ENCODE measurements around the gene GTF2IRD1.
A peak's percentile ranks its signal among the peaks of the same experiment; 100 is the strongest.

Gene GTF2IRD1

GRCh38 chr7:74449809-74450397 is 3.8 kb upstream of the GTF2IRD1 start:
- Mint-ChIP-seq H3K4me1 (ENCODE audit: low read depth) (peaks cover 19% of the 10 kb centered on the region), H3K36me3 (ENCODE audit: low read depth) (no peaks in the 10 kb centered on the region), H3K27me3 (no peaks in the 10 kb centered on the region), H3K9me3 (no peaks in the 10 kb centered on the region), H3K4me3 (no peak overlapping the region), H3K27ac (no peak overlapping the region)

- Mint-ChIP-seq H3K27ac (peak overlapping the region; percentile 87), H3K4me3 (peak overlapping the region; percentile 75), H3K36me3 (ENCODE audit: low read depth) (no peaks in the 10 kb centered on the region), H3K4me1 (ENCODE audit: low read depth) (peaks cover 19% of the 10 kb centered on the region), H3K27me3 (peaks cover 5% of the 10 kb centered on the region), H3K9me3 (no peaks in the 10 kb centered on the region)
These were observed 871 bp upstream of the GTF2IRD1 start for GRCh38 chr7:74452748-74453321.

GRCh38 chr7:74454021-74454924 is 567 bp downstream of the GTF2IRD1 start:
- Mint-ChIP-seq H3K27me3 (peaks cover 5% of the 10 kb centered on the region), H3K36me3 (ENCODE audit: low read depth) (no peaks in the 10 kb centered on the region), H3K4me1 (ENCODE audit: low read depth) (peaks cover 19% of the 10 kb centered on the region), H3K4me3 (peak overlapping the region; percentile 56), H3K27ac (no peak overlapping the region), H3K9me3 (no peaks in the 10 kb centered on the region)

- Mint-ChIP-seq H3K4me1 (ENCODE audit: low read depth) (peaks cover 19% of the 10 kb centered on the region), H3K27me3 (peaks cover 5% of the 10 kb centered on the region), H3K27ac (no peak overlapping the region), H3K9me3 (no peaks in the 10 kb centered on the region), H3K36me3 (ENCODE audit: low read depth) (no peaks in the 10 kb centered on the region), H3K4me3 (peak overlapping the region; percentile 56)
These were observed 1.2 kb downstream of the GTF2IRD1 start for GRCh38 chr7:74454925-74455288.

- Mint-ChIP-seq H3K4me1 (ENCODE audit: low read depth) (peaks cover 19% of the 10 kb centered on the region), H3K27me3 (peaks cover 5% of the 10 kb centered on the region), H3K4me3 (no peak overlapping the region), H3K36me3 (ENCODE audit: low read depth) (no peaks in the 10 kb centered on the region), H3K27ac (no peak overlapping the region), H3K9me3 (no peaks in the 10 kb centered on the region)
These were observed 1.6 kb downstream of the GTF2IRD1 start for GRCh38 chr7:74455291-74455804.

GRCh38 chr7:74455928-74456327 is 2.2 kb downstream of the GTF2IRD1 start:
- no peak overlapping the region for H3K4me3 Mint-ChIP-seq
- H3K27me3 Mint-ChIP-seq = peaks cover 5% of the 10 kb centered on the region
- H3K4me1 Mint-ChIP-seq (ENCODE audit: low read depth) = peaks cover 19% of the 10 kb centered on the region
- H3K27ac Mint-ChIP-seq = no peak overlapping the region
- H3K36me3 Mint-ChIP-seq (ENCODE audit: low read depth) = no peaks in the 10 kb centered on the region
- no peaks in the 10 kb centered on the region for H3K9me3 Mint-ChIP-seq

GRCh38 chr7:74457007-74457406 is 3.3 kb downstream of the GTF2IRD1 start:
- H3K4me3 Mint-ChIP-seq = no peak overlapping the region
- no peaks in the 10 kb centered on the region for H3K36me3 Mint-ChIP-seq (ENCODE audit: low read depth)
- no peak overlapping the region for H3K27ac Mint-ChIP-seq
- H3K27me3 Mint-ChIP-seq = peaks cover 5% of the 10 kb centered on the region
- no peaks in the 10 kb centered on the region for H3K9me3 Mint-ChIP-seq
- peaks cover 13% of the 10 kb centered on the region for H3K4me1 Mint-ChIP-seq (ENCODE audit: low read depth)

GRCh38 chr7:74461970-74462706 is 8.4 kb downstream of the GTF2IRD1 start:
- H3K4me3 Mint-ChIP-seq = no peak overlapping the region
- H3K27me3 Mint-ChIP-seq = peaks cover 4% of the 10 kb centered on the region

GRCh38 chr7:74462707-74463100 is 9.0 kb downstream of the GTF2IRD1 start:
- H3K27me3 Mint-ChIP-seq = no peaks in the 10 kb centered on the region
- H3K27ac Mint-ChIP-seq = no peak overlapping the region
- no peaks in the 10 kb centered on the region for H3K36me3 Mint-ChIP-seq (ENCODE audit: low read depth)
- H3K4me3 Mint-ChIP-seq = no peak overlapping the region
- H3K9me3 Mint-ChIP-seq = no peaks in the 10 kb centered on the region
- peaks cover 3% of the 10 kb centered on the region for H3K4me1 Mint-ChIP-seq (ENCODE audit: low read depth)

More at GRCh38 chr7:74461970-74462706, 8.4 kb downstream of the GTF2IRD1 start:
- Mint-ChIP-seq H3K27ac (no peak overlapping the region), H3K36me3 (ENCODE audit: low read depth) (no peaks in the 10 kb centered on the region), H3K4me1 (ENCODE audit: low read depth) (peaks cover 3% of the 10 kb centered on the region), H3K9me3 (no peaks in the 10 kb centered on the region)

- Mint-ChIP-seq H3K27ac (no peak overlapping the region), H3K27me3 (no peaks in the 10 kb centered on the region), H3K36me3 (ENCODE audit: low read depth) (no peaks in the 10 kb centered on the region), H3K4me3 (no peak overlapping the region), H3K4me1 (ENCODE audit: low read depth) (peaks cover 3% of the 10 kb centered on the region), H3K9me3 (no peaks in the 10 kb centered on the region)
These were observed 11.5 kb downstream of the GTF2IRD1 start for GRCh38 chr7:74464931-74465886.

- H3K27ac Mint-ChIP-seq = no peak overlapping the region
- H3K4me1 Mint-ChIP-seq (ENCODE audit: low read depth) = peaks cover 3% of the 10 kb centered on the region
- H3K9me3 Mint-ChIP-seq = no peaks in the 10 kb centered on the region
- no peaks in the 10 kb centered on the region for H3K27me3 Mint-ChIP-seq
- H3K36me3 Mint-ChIP-seq (ENCODE audit: low read depth) = no peaks in the 10 kb centered on the region
- no peak overlapping the region for H3K4me3 Mint-ChIP-seq
These were observed 12.6 kb downstream of the GTF2IRD1 start for GRCh38 chr7:74466196-74466813.

GRCh38 chr7:74467876-74468275 is 14.2 kb downstream of the GTF2IRD1 start:
- Mint-ChIP-seq H3K4me1 (ENCODE audit: low read depth) (peaks cover 3% of the 10 kb centered on the region), H3K27me3 (no peaks in the 10 kb centered on the region), H3K9me3 (no peaks in the 10 kb centered on the region), H3K4me3 (no peak overlapping the region), H3K27ac (no peak overlapping the region), H3K36me3 (ENCODE audit: low read depth) (no peaks in the 10 kb centered on the region)

- Mint-ChIP-seq H3K27me3 (no peaks in the 10 kb centered on the region), H3K4me3 (no peak overlapping the region), H3K4me1 (ENCODE audit: low read depth) (no peaks in the 10 kb centered on the region), H3K27ac (no peak overlapping the region), H3K36me3 (ENCODE audit: low read depth) (no peaks in the 10 kb centered on the region), H3K9me3 (no peaks in the 10 kb centered on the region)
These were observed 16.8 kb downstream of the GTF2IRD1 start for GRCh38 chr7:74470504-74470903.

Measured in stimulated activated naive CD8-positive, alpha-beta T cell treated with anti-CD3 and anti-CD28 coated beads, Interleukin-15, Interleukin-2, amounts not matched to agents 100 ng/mL and 50 ng/mL, for 24 hours (primary cell).